GM23248 (cell line): ENCODE data around the gene AKT3. TPM values are rescaled to one million over a fixed set of nuclear protein-coding genes. Genes with fewer than 3 reads are reported as not detected.

ENCODE experiments used
- DNase-seq: peaks from one replicate; pipeline ENCODE4 v3.0.0-alpha.2; 2015
- H2AFZ ChIP-seq: fragments of 200-600 bp; sonication (generic); 2 replicates; pipeline ENCODE4 v1.6.1; 2016; ENCODE audit warnings: antibody characterized with exemption
- H3F3A ChIP-seq: fragments of 200-600 bp; sonication (generic); 2 replicates; pipeline ENCODE4 v1.6.1; 2016; ENCODE audit warnings: mild to moderate bottlenecking, antibody characterized with exemption, mixed run types; ENCODE audit not compliant: insufficient read depth
- H3K27ac ChIP-seq: fragments of 200-600 bp; sonication (generic); 2 replicates; pipeline ENCODE4 v1.5.1; 2016; ENCODE audit warnings: mild to moderate bottlenecking
- H3K27me3 ChIP-seq: fragments of 200-600 bp; sonication (generic); replicated peaks from 2 replicates; pipeline ENCODE4 v1.6.1; 2016; ENCODE audit warnings: mild to moderate bottlenecking; ENCODE audit not compliant: insufficient read depth
- H3K36me3 ChIP-seq: fragments of 200-600 bp; sonication (generic); 2 replicates; pipeline ENCODE4 v1.6.1; 2016; ENCODE audit warnings: low read depth, mild to moderate bottlenecking
- H3K4me1 ChIP-seq: fragments of 200-600 bp; sonication (generic); 2 replicates; pipeline ENCODE4 v1.6.1; 2016; ENCODE audit warnings: mild to moderate bottlenecking; ENCODE audit not compliant: insufficient read depth
- H3K4me2 ChIP-seq: fragments of 200-600 bp; sonication (generic); one replicate; pipeline ENCODE4 v1.6.1; 2016; ENCODE audit warnings: mild to moderate bottlenecking; ENCODE audit not compliant: unreplicated experiment
- H3K4me3 ChIP-seq: fragments of 200-600 bp; sonication (generic); 2 replicates; pipeline ENCODE4 v1.5.1; 2016; ENCODE audit warnings: mild to moderate bottlenecking
- H3K79me2 ChIP-seq: fragments of 200-600 bp; sonication (generic); 2 replicates; pipeline ENCODE4 v1.6.1; 2016; ENCODE audit warnings: mild to moderate bottlenecking; ENCODE audit not compliant: insufficient read depth
- H3K9ac ChIP-seq: fragments of 200-600 bp; sonication (generic); 2 replicates; pipeline ENCODE4 v1.6.1; 2016; ENCODE audit warnings: mild to moderate bottlenecking
- H3K9me2 ChIP-seq: fragments of 200-600 bp; sonication (generic); 2 replicates; pipeline ENCODE4 v1.6.1; 2016; ENCODE audit warnings: mixed run types, mild to moderate bottlenecking, moderate library complexity; ENCODE audit not compliant: insufficient read depth
- H3K9me3 ChIP-seq: fragments of 200-600 bp; sonication (generic); one replicate; pipeline ENCODE4 v1.6.1; 2017; ENCODE audit warnings: low read depth
- H4K20me1 ChIP-seq: fragments of 200-600 bp; sonication (generic); 2 replicates; pipeline ENCODE4 v1.6.0; 2016; ENCODE audit not compliant: insufficient read depth
- EZH2 ChIP-seq: fragments of 200-600 bp; sonication (generic); IDR thresholded peaks from 2 replicates; pipeline ENCODE4 v1.6.1; 2018; ENCODE audit warnings: antibody characterized with exemption, mild to moderate bottlenecking; ENCODE audit not compliant: insufficient read depth, poor library complexity, severe bottlenecking
- EZH2phosphoT487 ChIP-seq: fragments of 200-600 bp; sonication (generic); IDR thresholded peaks from 2 replicates; pipeline ENCODE4 v1.6.1; 2018; ENCODE audit warnings: antibody characterized with exemption, moderate library complexity, mild to moderate bottlenecking, low read depth; ENCODE audit not compliant: insufficient read depth
- WGBS, 2 experiments: methylation state at CpG; one replicate each; pipeline ENCODE4 v1.1.6; 2015 to 2017; ENCODE audit warnings: low lambda C conversion rate in 2 of 2, low coverage in 1 of 2; ENCODE audit errors: missing lambda C conversion rate in 2 of 2; 5-methylcytosine and 5-hydroxymethylcytosine counted together
- in situ Hi-C: fragments of 300-500 bp; cut with MboI; formaldehyde crosslinking; loops from 2 replicates; pipeline ENCODE4 v1.15.0; 2020
- polyA plus RNA-seq: library from polyadenylated mRNA; unstranded; fragments of >200 nt; fragmentation: Nextera tagmentation; extraction: Ambion mirVana; gene quantifications from 2 replicates; pipeline ENCODE4 v1.2.1, GENCODE V29; 2016
- total RNA-seq: library from RNA; depleted of rRNA; stranded (reverse); fragments of >200 nt; shearing (Covaris generic); gene quantifications from 2 replicates; pipeline ENCODE4 v1.2.3, GENCODE V29; 2014

AKT3 gene
- total and polyA plus RNA-seq, 2 experiments from 2014 or later: 9.1 to 31.2 TPM

DNA sequence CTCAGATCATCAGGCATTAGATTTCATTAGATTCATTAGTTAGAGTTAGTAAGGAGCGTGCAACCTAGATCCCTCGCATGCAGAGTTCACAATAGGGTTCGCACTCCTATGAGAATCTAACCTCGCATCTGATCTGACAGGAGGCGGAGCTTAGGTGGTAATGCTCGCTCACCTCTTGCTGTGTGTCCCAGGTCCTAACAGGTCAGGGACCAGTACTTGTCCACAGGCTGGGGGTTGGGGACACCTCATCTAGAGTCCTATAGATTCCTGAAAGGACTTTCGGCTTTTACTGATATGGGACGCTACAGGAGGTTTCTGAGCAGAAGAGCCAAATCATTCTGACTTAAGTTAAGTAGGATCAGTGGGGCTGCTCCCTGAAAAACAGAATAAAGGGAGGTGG lies 91.4 kb downstream of the AKT3 start:
- H3K9me2 ChIP-seq: no peaks in the 10 kb centered on the region
- H2AFZ ChIP-seq: no peak overlapping the region
- no peak overlapping the region for H3K4me2 ChIP-seq
- TF ChIP-seq EZH2: no peak
- TF ChIP-seq EZH2phosphoT487: no peak
- no peaks in the 10 kb centered on the region for H3K27me3 ChIP-seq
- in situ Hi-C loops: no loop called here
- no peaks in the 10 kb centered on the region for H3F3A ChIP-seq
- peaks cover 99% of the 10 kb centered on the region for H3K79me2 ChIP-seq
- H3K4me1 ChIP-seq: no peaks in the 10 kb centered on the region
- no peak for DNase-seq
- H4K20me1 ChIP-seq: no peaks in the 10 kb centered on the region; the same call in 1 of the 2 replicates
- H3K27ac ChIP-seq: no peak overlapping the region
- 95 to 97% methylated on average over 8 of the region's 8 CpGs for WGBS, 2 experiments
- H3K36me3 ChIP-seq: no peaks in the 10 kb centered on the region
- no peak overlapping the region for H3K9ac ChIP-seq
- H3K9me3 ChIP-seq: no peaks in the 10 kb centered on the region
- no peak overlapping the region for H3K4me3 ChIP-seq

DNA sequence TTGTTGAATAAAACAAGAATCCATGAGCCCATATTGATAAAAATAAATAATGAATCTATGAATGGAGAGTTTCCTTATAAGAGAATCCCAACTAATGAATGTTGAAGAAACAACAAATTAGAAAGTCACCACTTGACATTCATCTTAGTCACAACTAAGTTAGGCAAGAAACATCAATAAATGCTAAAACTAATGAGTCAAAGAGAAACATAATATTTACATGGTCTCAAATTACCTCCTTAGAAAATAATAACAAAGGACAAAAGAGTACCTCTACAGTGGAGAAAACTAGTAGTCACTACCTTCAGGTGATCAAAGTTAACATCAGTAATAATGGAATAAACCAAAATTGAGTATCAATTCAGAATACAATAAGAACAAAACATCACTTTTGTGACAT lies 93.5 kb downstream of the AKT3 start:
- Histone ChIP-seq H3K4me2 (no peak overlapping the region), H3K4me1 (no peaks in the 10 kb centered on the region), H3K79me2 (peaks cover 99% of the 10 kb centered on the region), H2AFZ (no peak overlapping the region), H3K9me3 (no peaks in the 10 kb centered on the region), H4K20me1 (no peaks in the 10 kb centered on the region; the same call in 1 of the 2 replicates), H3K36me3 (no peaks in the 10 kb centered on the region), H3K27ac (no peak overlapping the region), H3K27me3 (no peaks in the 10 kb centered on the region), H3F3A (no peaks in the 10 kb centered on the region), H3K9me2 (no peaks in the 10 kb centered on the region), H3K9ac (no peak overlapping the region), H3K4me3 (no peak overlapping the region)
- in situ Hi-C loops: no loop called here
- DNase-seq: no peak
- TF ChIP-seq EZH2phosphoT487 (no peak), EZH2 (no peak)

DNA sequence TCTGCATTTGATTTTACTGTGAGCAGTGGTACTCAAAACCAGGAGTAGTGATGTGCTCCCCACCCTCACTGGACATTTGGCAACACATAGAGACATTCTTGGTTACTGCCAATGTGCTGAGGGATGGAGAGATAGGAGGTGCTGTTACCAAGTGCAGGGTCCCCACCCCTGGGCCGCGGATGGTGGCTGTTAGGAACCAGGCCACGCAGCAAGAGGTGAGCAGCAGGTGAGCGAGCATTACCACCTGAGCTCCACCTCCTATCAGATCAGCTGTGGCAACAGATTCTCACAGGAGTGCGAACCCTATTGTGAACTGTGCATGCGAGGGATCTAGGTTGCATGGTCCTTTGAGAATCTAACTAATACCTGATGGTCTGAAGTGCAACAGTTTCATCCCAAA lies 95.7 kb downstream of the AKT3 start:
- no peaks in the 10 kb centered on the region for H3K36me3 ChIP-seq
- no peak overlapping the region for H3K27ac ChIP-seq
- peaks cover 5% of the 10 kb centered on the region; the same call in 1 of the 2 replicates for H3F3A ChIP-seq
- H3K27me3 ChIP-seq: no peaks in the 10 kb centered on the region
- H3K9me2 ChIP-seq: no peaks in the 10 kb centered on the region
- in situ Hi-C loops: no loop called here
- H4K20me1 ChIP-seq: no peaks in the 10 kb centered on the region; the same call in 1 of the 2 replicates
- WGBS, 2 experiments: 89 to 94% methylated on average over 6 of the region's 6 CpGs
- H3K4me3 ChIP-seq: no peak overlapping the region
- H3K79me2 ChIP-seq: peaks cover 98% of the 10 kb centered on the region
- H3K4me2 ChIP-seq: no peak overlapping the region
- DNase-seq: no peak
- H2AFZ ChIP-seq: no peak overlapping the region
- no peaks in the 10 kb centered on the region for H3K4me1 ChIP-seq
- H3K9me3 ChIP-seq: no peaks in the 10 kb centered on the region
- TF ChIP-seq EZH2 (no peak), EZH2phosphoT487 (no peak)
- H3K9ac ChIP-seq: no peak overlapping the region

DNA sequence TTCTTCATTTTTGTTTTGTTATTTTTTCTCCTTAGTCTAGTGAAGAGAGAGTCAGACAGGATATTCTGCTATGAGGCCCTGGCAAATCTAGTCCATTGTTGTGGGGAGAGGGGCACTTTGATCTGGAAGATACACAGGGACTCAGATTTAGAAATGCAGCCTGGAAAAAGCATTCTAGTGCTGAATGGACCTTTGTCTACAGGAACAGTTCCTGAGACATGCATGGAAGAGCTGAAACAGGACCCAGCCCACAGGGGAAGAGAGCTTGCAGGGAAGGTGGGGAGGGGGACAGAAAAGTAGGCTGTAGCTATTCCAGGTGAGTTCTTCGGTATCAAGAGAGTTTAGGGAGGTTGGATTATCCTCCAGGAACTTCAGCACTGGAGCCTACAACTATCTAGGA lies 98.5 kb downstream of the AKT3 start:
- no peaks in the 10 kb centered on the region for H3K27me3 ChIP-seq
- WGBS, 2 experiments: 57 to 68% methylated on average over 1 of the region's 1 CpG
- no peaks in the 10 kb centered on the region; the same call in none of the 2 replicates for H4K20me1 ChIP-seq
- no peak overlapping the region for H3K27ac ChIP-seq
- TF ChIP-seq EZH2phosphoT487 (no peak), EZH2 (no peak)
- H2AFZ ChIP-seq: no peak overlapping the region
- in situ Hi-C loops: no loop called here
- H3F3A ChIP-seq: peaks cover 10% of the 10 kb centered on the region; the same call in 1 of the 2 replicates
- H3K79me2 ChIP-seq: peaks cover 97% of the 10 kb centered on the region
- H3K9me2 ChIP-seq: no peaks in the 10 kb centered on the region
- peaks cover 8% of the 10 kb centered on the region for H3K4me1 ChIP-seq
- H3K36me3 ChIP-seq: no peaks in the 10 kb centered on the region
- no peak overlapping the region for H3K9ac ChIP-seq
- H3K4me2 ChIP-seq: no peak overlapping the region
- no peak overlapping the region for H3K4me3 ChIP-seq
- no peak for DNase-seq
- H3K9me3 ChIP-seq: no peaks in the 10 kb centered on the region
